KMS-11 (cell line): Measurements from ENCODE around the gene SLFN12.

Source experiments
- H2AFZ ChIP-seq: fragments of 200-600 bp; sonication (generic); 2 replicates; pipeline ENCODE4 v1.6.1; 2016; ENCODE audit warnings: antibody characterized with exemption, mixed run types, low read depth
- H3K27ac ChIP-seq: fragments of 200-600 bp; sonication (generic); 2 replicates; pipeline ENCODE4 v1.6.1; 2016; ENCODE audit warnings: mild to moderate bottlenecking, mixed run types
- H3K27me3 ChIP-seq: fragments of 200-600 bp; sonication (generic); 2 replicates; pipeline ENCODE4 v1.6.1; 2017; ENCODE audit warnings: mild to moderate bottlenecking, low read depth, mixed run types, moderate library complexity; ENCODE audit not compliant: insufficient read depth
- H3K36me3 ChIP-seq: fragments of 200-600 bp; sonication (generic); 2 replicates; pipeline ENCODE4 v1.6.1; 2017; ENCODE audit warnings: mild to moderate bottlenecking, mixed run types; ENCODE audit not compliant: insufficient read depth
- H3K4me1 ChIP-seq: fragments of 200-600 bp; sonication (generic); 2 replicates; pipeline ENCODE4 v1.6.1; 2016; ENCODE audit warnings: mild to moderate bottlenecking, low read depth, mixed run types; ENCODE audit not compliant: poor library complexity, severe bottlenecking
- H3K4me2 ChIP-seq: fragments of 200-600 bp; sonication (generic); 2 replicates; pipeline ENCODE4 v1.7.0; 2016; ENCODE audit warnings: mild to moderate bottlenecking, mixed run types
- H3K4me3 ChIP-seq: fragments of 200-600 bp; sonication (generic); IDR thresholded peaks from 2 replicates; pipeline ENCODE4 v1.6.1; 2017; ENCODE audit warnings: low read depth, low read length, mixed read lengths; ENCODE audit not compliant: insufficient read depth
- H3K79me2 ChIP-seq: fragments of 200-600 bp; sonication (generic); 2 replicates; pipeline ENCODE4 v1.6.1; 2016; ENCODE audit warnings: low read depth, mixed run types; ENCODE audit not compliant: insufficient read depth
- H3K9ac ChIP-seq: fragments of 200-600 bp; sonication (generic); 2 replicates; pipeline ENCODE4 v1.6.1; 2016; ENCODE audit warnings: mild to moderate bottlenecking, mixed run types
- H4K20me1 ChIP-seq: fragments of 200-600 bp; sonication (generic); 2 replicates; pipeline ENCODE4 v1.6.1; 2016; ENCODE audit warnings: mild to moderate bottlenecking, mixed run types; ENCODE audit not compliant: insufficient read depth
- CTCF ChIP-seq: fragments of 200-600 bp; sonication (generic); conservative IDR thresholded peaks from 2 replicates; pipeline ENCODE4 v1.6.1; 2017; ENCODE audit warnings: low read depth, mild to moderate bottlenecking, antibody characterized with exemption, low read length, moderate library complexity, mixed read lengths

SLFN12 gene

DNA sequence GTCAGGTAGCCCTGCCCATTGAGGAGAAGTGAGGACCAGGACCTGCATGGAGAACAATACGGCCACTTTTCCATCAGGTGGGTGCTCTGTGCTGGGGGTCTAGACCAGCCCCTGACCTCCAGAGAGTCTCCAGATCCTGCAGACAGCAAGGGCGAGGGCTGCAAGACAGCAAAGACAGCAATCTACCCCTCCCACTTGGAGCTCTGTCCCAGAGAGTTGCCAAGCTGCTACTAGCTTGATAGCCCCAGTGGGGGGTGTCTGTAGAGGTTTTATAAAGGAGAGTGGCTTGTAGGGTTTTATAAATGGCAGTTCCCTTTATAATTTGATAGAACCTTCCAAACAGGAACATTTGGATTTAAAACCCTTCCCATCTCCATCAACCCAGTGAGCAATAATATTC, 42.1 kb downstream of the SLFN12 start:
- Histone ChIP-seq H3K9ac (no peak overlapping the region), H3K4me3 (no peak overlapping the region), H3K4me1 (no peaks in the 10 kb centered on the region), H3K4me2 (no peak overlapping the region), H4K20me1 (no peaks in the 10 kb centered on the region), H3K79me2 (no peaks in the 10 kb centered on the region), H3K27ac (no peak overlapping the region), H3K36me3 (no peaks in the 10 kb centered on the region), H2AFZ (no peak overlapping the region), H3K27me3 (no peaks in the 10 kb centered on the region)
- no peak for TF ChIP-seq CTCF

- Histone ChIP-seq H3K79me2 (no peaks in the 10 kb centered on the region), H3K4me3 (no peak overlapping the region), H4K20me1 (no peaks in the 10 kb centered on the region), H2AFZ (no peak overlapping the region), H3K4me1 (no peaks in the 10 kb centered on the region), H3K9ac (no peak overlapping the region), H3K36me3 (no peaks in the 10 kb centered on the region), H3K27ac (no peak overlapping the region), H3K4me2 (no peak overlapping the region), H3K27me3 (no peaks in the 10 kb centered on the region)
- TF ChIP-seq CTCF = no peak
These were observed 44.8 kb downstream of the SLFN12 start for GRCh38 chr17:35387496-35387895.

- Histone ChIP-seq H2AFZ (no peak overlapping the region), H4K20me1 (no peaks in the 10 kb centered on the region), H3K27ac (no peak overlapping the region), H3K4me3 (no peak overlapping the region), H3K4me2 (no peak overlapping the region), H3K27me3 (no peaks in the 10 kb centered on the region), H3K9ac (no peak overlapping the region), H3K4me1 (peaks cover 1% of the 10 kb centered on the region), H3K36me3 (no peaks in the 10 kb centered on the region), H3K79me2 (no peaks in the 10 kb centered on the region)
- TF ChIP-seq CTCF = no peak
These were observed 54.6 kb downstream of the SLFN12 start for GRCh38 chr17:35377706-35378105.

GRCh38 chr17:35377068-35377467, 55.2 kb downstream of the SLFN12 start:
- TF ChIP-seq CTCF = no peak
- Histone ChIP-seq H3K79me2 (no peaks in the 10 kb centered on the region), H3K9ac (no peak overlapping the region), H3K4me2 (no peak overlapping the region), H3K36me3 (no peaks in the 10 kb centered on the region), H4K20me1 (no peaks in the 10 kb centered on the region), H3K27me3 (no peaks in the 10 kb centered on the region), H3K27ac (no peak overlapping the region), H3K4me1 (peaks cover 8% of the 10 kb centered on the region), H2AFZ (no peak overlapping the region), H3K4me3 (no peak overlapping the region)

GRCh38 chr17:35376245-35376644, 56.1 kb downstream of the SLFN12 start:
- Histone ChIP-seq H2AFZ (no peak overlapping the region), H3K4me1 (peaks cover 9% of the 10 kb centered on the region), H3K79me2 (no peaks in the 10 kb centered on the region), H3K4me2 (no peak overlapping the region), H3K4me3 (no peak overlapping the region), H4K20me1 (no peaks in the 10 kb centered on the region), H3K27ac (no peak overlapping the region), H3K27me3 (no peaks in the 10 kb centered on the region), H3K9ac (no peak overlapping the region), H3K36me3 (no peaks in the 10 kb centered on the region)
- no peak for TF ChIP-seq CTCF
